ENCODE measurements around the gene MORN4.
A peak's percentile ranks its signal among the peaks of the same experiment; 100 is the strongest.
"Not testable (repeated sequence)": the region's sequence is repeated elsewhere in the genome, so short reads cannot be mapped to it uniquely, and the experiment has no call there.

Gene MORN4

GRCh38 chr10:97640868-97641811 is 7.8 kb upstream of the MORN4 start:
- peak; percentile 32 for DNase-seq

DNA sequence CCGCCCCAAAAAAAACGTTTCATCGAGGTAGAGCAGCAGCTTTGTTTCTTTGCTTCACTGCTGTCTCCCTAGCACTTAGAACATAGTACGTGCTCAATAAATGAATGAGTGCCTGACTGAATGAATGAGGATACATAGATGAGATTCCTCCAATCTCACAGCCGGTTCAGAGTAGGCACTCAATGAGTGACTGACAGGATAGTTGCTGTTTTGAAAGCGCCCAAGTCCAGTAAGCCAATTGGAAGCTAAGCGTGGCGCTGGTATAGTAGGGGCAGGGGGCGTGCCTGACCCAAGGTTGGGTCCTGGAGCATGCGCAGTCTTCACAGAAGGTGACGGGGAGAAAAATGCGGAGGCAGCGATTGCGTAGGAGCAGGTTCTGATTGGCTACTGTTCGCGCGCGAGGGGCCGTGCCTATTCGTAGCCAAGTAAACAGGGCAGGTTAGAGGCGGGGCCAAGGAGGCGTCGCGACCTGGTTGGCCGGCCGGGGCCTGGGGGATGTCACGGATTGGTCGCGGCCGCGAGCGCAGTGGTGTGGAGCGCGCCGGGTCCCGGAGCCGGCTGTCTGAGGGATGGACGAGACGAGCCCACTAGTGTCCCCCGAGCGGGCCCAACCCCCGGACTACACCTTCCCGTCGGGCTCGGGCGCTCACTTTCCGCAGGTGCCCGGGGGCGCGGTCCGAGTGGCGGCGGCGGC is 7.0 kb upstream of the MORN4 start, which contains the start of gene PI4K2A:
Gene PI4K2A, plus strand, starts transcription at position 498 of the 694 bp plus-strand sequence. Its CDS starts 72 bp downstream, at position 570.
- DNase-seq: peak; percentile 99

GRCh38 chr10:97639090-97639489 is 5.8 kb upstream of the MORN4 start:
- DNase-seq: not testable (repeated sequence)

DNA sequence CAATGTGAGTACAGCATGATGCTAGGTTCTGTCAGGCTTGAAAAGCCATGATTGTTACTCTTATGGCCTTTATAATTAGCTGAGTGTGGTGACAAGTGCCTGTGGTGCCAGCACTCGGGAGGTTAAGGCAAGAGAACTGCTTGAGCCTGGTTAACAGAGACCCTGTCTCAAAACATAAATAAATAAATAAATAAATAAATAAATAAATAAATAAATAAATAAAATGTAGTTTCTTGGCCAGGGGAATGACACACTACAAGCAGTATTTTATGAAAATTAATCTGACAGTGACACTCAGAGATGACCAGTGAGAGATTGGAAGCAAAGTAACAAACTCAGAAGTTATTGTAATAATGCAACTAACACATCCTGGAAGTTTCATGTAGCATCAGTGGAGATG is 2.3 kb upstream of the MORN4 start:
- no peak for DNase-seq

- DNase-seq: no peak
Observed at GRCh38 chr10:97633921-97634320, 621 bp upstream of the MORN4 start.

DNA sequence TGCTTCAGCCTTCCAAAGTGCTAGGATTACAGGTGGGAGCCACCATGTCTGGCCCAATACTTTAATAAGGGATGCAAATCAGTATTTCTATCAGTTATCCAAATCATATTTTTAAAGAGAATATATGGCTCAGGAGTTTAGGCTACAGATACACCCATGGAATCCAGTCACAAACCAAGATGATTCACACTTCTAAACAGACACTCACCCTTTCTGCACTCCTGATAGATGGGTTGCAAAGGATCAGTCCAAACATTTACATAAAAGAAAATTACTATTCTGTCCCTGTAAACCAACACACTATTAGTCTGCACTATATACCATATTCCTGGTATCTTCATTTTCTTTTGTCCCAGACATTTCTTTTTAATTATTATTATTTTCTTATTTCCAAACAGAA is 2.2 kb downstream of the MORN4 start:
- no peak for DNase-seq

- DNase-seq: no peak
Observed at GRCh38 chr10:97629289-97629688, 4.0 kb downstream of the MORN4 start.

GRCh38 chr10:97628228-97628627 is 5.1 kb downstream of the MORN4 start:
- DNase-seq: no peak

- DNase-seq: no peak
Observed at GRCh38 chr10:97627731-97628130, 5.6 kb downstream of the MORN4 start.

DNA sequence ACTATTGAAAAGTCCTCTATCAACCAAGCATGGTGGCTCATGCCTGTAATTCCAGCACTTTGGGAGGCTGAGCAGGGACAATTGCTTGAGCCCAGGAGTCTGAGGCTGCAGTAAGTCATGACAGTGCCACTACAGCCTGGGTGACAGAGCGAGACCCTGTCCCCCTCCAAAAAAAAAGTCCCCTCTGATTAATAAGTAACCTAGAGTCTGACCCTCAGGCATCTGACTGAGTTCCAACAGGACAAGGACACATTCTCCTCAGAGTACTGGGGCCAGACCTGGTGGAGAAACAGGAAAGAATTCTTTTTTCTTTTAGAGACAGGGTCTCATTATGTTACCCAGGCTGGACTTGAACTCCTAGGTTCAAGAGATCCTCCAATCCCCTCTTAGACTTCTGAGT is 10.0 kb downstream of the MORN4 start:
- no peak for DNase-seq

GRCh38 chr10:97618733-97619132 is 14.6 kb downstream of the MORN4 start:
- DNase-seq: no peak

GRCh38 chr10:97618285-97618684 is 15.0 kb downstream of the MORN4 start:
- no peak for DNase-seq

DNA sequence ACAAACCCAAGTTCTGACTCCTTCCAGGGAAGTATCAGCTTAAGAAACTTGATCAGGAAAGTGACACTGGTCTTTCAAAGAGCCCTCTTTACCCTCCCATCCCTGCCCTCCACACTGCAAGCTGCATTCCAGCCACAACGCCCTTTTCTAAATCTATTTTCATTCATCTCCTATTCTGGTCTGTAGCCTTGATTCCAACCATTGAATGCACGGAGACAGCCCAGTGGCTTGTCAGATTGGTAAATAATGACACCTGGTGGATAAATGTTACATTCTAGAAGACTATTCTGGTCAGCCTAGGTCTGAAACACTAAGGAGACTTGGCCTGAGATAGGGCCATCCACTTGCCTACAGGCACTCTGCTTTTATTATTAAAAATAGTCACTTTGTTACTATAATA is 20.9 kb downstream of the MORN4 start:
- no peak for DNase-seq

DNA sequence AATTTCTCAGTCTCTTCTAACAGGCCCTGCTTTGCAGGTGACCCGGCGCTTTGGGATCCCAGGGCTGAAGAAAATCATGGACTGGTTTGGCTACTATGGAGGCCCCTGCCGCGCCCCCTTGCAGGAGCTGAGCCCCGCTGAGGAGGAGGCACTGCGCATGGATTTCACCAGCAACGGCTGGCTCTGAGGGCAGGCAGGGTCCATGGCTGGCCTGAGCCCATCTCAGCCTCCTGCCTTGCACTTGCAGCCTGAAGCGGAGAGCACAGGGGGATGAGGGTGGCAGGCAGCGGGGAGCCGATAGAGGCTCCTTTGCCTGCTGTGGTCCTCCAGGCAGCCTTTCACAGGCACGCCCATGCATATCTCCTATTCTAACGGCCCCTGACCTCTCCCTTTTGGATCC is 21.8 kb downstream of the MORN4 start:
- no peak for DNase-seq

DNA sequence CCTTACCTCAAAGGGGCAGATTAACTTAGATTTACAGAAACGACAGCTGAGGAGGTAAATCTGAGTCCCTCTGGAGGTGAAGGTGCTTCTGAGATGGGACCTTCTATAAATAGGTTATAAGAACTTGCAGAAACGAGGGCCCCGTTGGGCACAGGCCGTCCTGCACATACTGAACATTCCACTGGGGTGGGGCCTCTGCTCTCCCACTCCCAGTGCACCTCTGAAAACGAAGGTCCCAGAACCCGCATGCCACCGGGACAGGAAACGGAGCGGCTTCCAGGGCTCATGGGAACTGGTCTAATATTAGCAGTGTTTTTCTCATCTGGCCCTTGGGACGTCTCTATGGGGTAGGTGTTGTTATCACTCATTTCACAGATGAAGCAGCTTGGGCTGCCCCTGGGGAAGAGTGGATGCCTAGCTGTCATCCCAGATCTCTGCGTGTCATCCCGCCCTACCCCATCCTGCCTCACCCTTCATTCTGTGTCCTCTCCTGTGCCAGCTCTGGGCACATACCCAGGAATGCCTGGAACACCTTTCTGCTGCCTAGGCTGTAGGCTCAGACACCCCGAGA is 24.2 kb downstream of the MORN4 start:
- DNase-seq: no peak

DNA sequence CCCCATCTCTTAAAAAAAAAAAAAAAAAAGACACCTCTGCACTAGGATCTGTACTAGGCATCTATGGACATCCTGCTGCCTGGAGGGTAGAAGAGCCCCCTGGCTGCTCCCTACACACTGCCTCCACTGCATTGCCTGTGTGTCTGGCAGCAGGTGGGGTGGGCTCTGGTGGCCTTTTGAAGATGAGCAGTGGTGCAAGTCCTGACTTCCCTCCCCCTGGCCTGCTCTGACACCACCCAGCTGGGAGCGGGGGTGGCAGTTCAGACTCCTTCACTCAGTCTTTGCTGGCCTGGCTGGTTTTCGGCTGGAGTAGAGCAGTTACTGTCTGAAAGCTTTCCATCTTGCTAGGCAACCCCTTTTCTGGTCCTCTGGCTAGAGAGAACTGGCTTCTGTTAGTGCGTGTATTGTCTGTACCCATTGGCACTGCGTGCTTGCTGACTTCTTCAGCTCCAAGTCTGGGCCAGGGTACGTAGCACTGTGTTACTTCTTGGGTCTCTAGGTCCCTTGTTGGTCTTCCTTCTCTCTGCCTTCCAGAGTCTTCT is 26.1 kb downstream of the MORN4 start:
- no peak for DNase-seq

DNA sequence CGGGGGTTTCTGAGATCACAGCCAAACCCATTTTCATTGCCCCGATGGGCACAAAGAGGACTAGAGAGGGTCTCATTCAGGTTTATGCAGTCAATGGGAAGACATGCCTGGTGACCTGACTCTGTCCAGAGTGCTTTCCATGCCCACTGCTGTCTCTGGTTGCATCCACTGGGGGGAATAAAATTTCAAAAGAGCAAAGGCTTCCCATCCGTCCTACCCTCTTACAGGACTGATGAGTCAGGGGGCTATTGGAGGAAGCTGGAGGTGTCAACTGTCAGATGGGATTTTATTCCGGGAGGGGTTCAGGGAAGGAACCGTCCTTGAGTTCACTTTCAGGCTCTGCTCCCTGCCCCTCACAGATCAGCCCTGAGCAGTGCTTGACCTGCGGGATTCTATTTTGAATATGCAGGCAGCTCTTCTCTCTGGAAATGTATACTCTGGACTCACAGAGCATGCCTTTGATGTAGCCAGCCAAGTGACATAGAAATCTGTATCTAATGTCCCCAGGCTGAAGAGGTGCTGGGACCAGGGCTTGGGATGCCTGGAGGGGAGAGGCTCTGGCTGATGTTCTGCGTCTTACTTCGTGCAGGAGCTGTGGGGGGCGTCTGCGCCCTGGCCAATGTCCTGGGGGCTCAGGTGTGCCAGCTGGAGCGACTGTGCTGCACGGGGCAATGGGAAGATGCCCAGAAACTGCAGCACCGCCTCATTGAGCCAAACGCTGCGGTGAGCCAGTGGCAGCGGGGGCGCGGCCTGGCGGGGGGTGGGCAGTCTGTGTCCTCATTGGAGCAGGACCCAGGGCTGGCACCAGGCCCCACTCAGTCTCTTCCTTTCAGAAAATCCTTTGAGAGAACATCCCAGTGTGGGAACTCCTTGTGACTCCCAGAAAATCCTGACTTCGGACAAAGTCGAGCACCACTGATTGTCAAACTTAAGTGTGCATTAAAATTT is 31.8 kb downstream of the MORN4 start:
- no peak for DNase-seq

DNA sequence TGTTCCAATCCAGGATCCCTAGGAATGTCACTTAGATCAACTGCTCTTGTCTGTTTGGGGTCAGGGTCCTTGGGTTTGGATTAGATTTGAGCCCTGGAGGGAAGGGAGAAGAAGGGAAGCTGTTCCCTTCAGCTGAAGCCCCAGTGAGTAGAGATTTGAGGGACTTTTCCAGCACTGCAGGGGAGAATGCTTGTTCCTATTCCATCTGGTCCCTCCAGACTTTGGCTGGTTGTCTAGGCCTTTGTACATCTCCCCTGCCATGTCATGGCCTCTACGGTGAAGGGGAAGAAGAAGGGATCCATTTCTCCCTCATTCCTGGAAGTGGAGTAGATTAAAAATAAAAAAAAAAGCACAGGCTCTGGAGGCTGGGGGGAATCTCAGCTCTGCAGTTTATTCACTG is 32.7 kb downstream of the MORN4 start:
- DNase-seq: no peak

GRCh38 chr10:97599272-97599619 is 34.1 kb downstream of the MORN4 start:
- no peak for DNase-seq

- DNase-seq: no peak
Observed at GRCh38 chr10:97598407-97599271, 34.7 kb downstream of the MORN4 start.

- no peak for DNase-seq
Observed at GRCh38 chr10:97597778-97598177, 35.5 kb downstream of the MORN4 start.

Data from CD4-positive, alpha-beta T cell treated with Interleukin-15 for 1 hour (primary cell).